Activated T-helper 1 cell treated with anti-CD3 and anti-CD28 coated beads, Interleukin-12 subunit alpha, Interleukin-12 subunit beta, Interleukin-2, Interleukin-4 antibody, amounts not matched to agents 30 ng/mL and 10 ng/mL and 1 ng/mL, durations not matched to agents 14 hours and 24 hours and 36 hours (primary cell): ENCODE data around the gene EIF4G3. TPM values are rescaled to one million over a fixed set of nuclear protein-coding genes. Genes with fewer than 3 reads are reported as not detected.

ENCODE experiments used
- DNase-seq: peaks from one replicate; pipeline ENCODE4 v3.0.0; 2021; ENCODE audit warnings: low spot score
- H3K27ac Mint-ChIP-seq: one replicate; pipeline ENCODE4 v1.8.0; 2021; ENCODE audit warnings: mild to moderate bottlenecking, mixed read lengths
- H3K27me3 Mint-ChIP-seq: one replicate; pipeline ENCODE4 v1.8.0; 2022; ENCODE audit warnings: mild to moderate bottlenecking, moderate library complexity, mixed read lengths; ENCODE audit not compliant: insufficient read depth
- H3K36me3 Mint-ChIP-seq: one replicate; pipeline ENCODE4 v1.8.0; 2021; ENCODE audit warnings: low read depth, mixed read lengths
- H3K4me1 Mint-ChIP-seq: one replicate; pipeline ENCODE4 v1.8.0; 2021; ENCODE audit warnings: low read depth, mixed read lengths
- H3K4me3 Mint-ChIP-seq: one replicate; pipeline ENCODE4 v1.8.0; 2021; ENCODE audit warnings: mild to moderate bottlenecking, moderate library complexity, mixed read lengths
- H3K9me3 Mint-ChIP-seq: one replicate; pipeline ENCODE4 v1.8.0; 2021; ENCODE audit warnings: mixed read lengths
- intact Hi-C: fragments of 100-400 bp; cut with micrococcal nuclease; formaldehyde crosslinking; loops from one replicate; pipeline ENCODE4 v1.15.1; 2024
- total RNA-seq: library from RNA; stranded (reverse); gene quantifications from 2 replicates; pipeline ENCODE4 v1.2.3, GENCODE V29; 2022

Gene EIF4G3
- total RNA-seq, 1 donor from 2014 or later, result 67.5 TPM

DNA sequence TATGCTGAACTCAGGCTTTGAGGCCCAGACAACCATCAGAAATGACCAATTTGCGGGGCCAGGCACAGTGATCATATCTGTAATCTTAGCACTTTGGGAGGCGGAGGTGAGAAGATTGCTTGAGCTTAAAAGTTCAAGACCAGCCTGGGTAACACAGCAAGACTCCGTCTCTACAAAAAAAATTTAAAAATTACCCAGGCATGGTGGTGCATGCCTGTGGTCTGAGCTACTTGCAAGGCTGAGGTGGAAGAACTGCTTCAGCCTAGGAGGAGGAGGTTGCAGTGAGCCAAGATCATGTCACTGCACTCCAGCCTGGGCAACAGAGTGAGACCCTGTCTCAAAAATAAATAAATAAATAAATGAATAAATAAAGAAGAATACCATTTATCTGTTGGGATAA, 156.5 kb downstream of the EIF4G3 start:
- peaks cover 10% of the 10 kb centered on the region for H3K36me3 Mint-ChIP-seq
- no peaks in the 10 kb centered on the region for H3K9me3 Mint-ChIP-seq
- H3K27me3 Mint-ChIP-seq, result no peaks in the 10 kb centered on the region
- DNase-seq, result no peak
- no peak overlapping the region for H3K4me3 Mint-ChIP-seq
- intact Hi-C loops, result no loop called here
- peaks cover 33% of the 10 kb centered on the region for H3K4me1 Mint-ChIP-seq
- no peak overlapping the region for H3K27ac Mint-ChIP-seq

GRCh38 chr1:21018673-21019072, 158.0 kb downstream of the EIF4G3 start:
- Mint-ChIP-seq H3K9me3 (no peaks in the 10 kb centered on the region), H3K36me3 (peaks cover 11% of the 10 kb centered on the region), H3K4me1 (peaks cover 33% of the 10 kb centered on the region), H3K27me3 (no peaks in the 10 kb centered on the region), H3K27ac (no peak overlapping the region), H3K4me3 (no peak overlapping the region)
- intact Hi-C loops, result no loop called here
- no peak for DNase-seq

GRCh38 chr1:21013510-21013909, 163.2 kb downstream of the EIF4G3 start:
- Mint-ChIP-seq H3K27me3 (no peaks in the 10 kb centered on the region), H3K4me1 (peaks cover 10% of the 10 kb centered on the region), H3K9me3 (no peaks in the 10 kb centered on the region), H3K27ac (no peak overlapping the region), H3K36me3 (peaks cover 12% of the 10 kb centered on the region), H3K4me3 (no peak overlapping the region)
- DNase-seq, result no peak
- intact Hi-C loops, result no loop called here

GRCh38 chr1:21012937-21013336, 163.8 kb downstream of the EIF4G3 start:
- peaks cover 11% of the 10 kb centered on the region for H3K36me3 Mint-ChIP-seq
- no peak overlapping the region for H3K4me3 Mint-ChIP-seq
- intact Hi-C loops, result no loop called here
- H3K27ac Mint-ChIP-seq, result no peak overlapping the region
- H3K9me3 Mint-ChIP-seq, result no peaks in the 10 kb centered on the region
- no peak for DNase-seq
- no peaks in the 10 kb centered on the region for H3K27me3 Mint-ChIP-seq
- H3K4me1 Mint-ChIP-seq, result peaks cover 7% of the 10 kb centered on the region

- Mint-ChIP-seq H3K9me3 (no peaks in the 10 kb centered on the region), H3K27me3 (no peaks in the 10 kb centered on the region), H3K4me3 (no peak overlapping the region), H3K27ac (no peak overlapping the region), H3K36me3 (no peaks in the 10 kb centered on the region), H3K4me1 (peaks cover 5% of the 10 kb centered on the region)
- no peak for DNase-seq
- intact Hi-C loops, result no loop called here
Observed at GRCh38 chr1:21007876-21008275, 168.8 kb downstream of the EIF4G3 start.

- Mint-ChIP-seq H3K9me3 (no peaks in the 10 kb centered on the region), H3K27ac (no peak overlapping the region), H3K4me3 (no peak overlapping the region), H3K36me3 (peaks cover 1% of the 10 kb centered on the region), H3K27me3 (no peaks in the 10 kb centered on the region), H3K4me1 (peaks cover 5% of the 10 kb centered on the region)
- intact Hi-C loops, result no loop called here
- no peak for DNase-seq
Observed at GRCh38 chr1:21005466-21006239, 171.0 kb downstream of the EIF4G3 start.

DNA sequence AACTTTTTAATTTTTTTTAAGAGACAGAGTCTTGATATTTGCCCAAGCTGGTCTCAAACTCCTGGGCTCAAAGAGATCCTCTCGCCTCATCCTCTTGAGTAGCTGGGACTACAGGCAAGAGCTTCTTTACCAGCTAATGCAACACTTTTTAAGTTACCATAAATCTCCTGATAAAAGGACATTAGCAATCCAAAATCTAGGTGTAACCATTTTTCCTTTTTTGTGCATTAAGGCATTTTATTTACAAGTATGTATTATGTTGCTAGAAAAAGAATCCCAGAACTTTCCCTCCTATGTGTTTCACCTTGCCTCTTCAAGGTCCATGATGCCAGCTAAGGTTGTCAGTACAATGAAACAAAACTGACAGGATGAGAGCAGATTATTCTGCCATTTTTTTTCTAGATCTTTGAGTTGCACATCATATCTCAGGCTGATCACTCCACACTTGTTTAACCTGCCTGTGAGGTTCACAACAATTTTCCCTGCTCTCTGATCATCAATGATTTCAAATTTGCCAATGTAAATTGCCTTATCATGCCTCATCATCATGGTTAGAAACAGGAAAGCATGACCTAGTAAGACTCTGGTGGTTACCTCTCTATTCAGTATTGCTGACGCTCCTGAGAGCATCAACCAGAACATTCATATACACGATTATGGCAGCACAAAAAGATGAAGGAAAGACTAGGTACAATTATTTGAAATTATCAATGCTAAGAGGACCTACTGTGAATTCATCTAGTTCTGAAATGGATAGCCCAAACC, 173.2 kb downstream of the EIF4G3 start:
- Mint-ChIP-seq H3K27me3 (no peaks in the 10 kb centered on the region), H3K9me3 (no peaks in the 10 kb centered on the region)
- intact Hi-C loops, result no loop called here

DNA sequence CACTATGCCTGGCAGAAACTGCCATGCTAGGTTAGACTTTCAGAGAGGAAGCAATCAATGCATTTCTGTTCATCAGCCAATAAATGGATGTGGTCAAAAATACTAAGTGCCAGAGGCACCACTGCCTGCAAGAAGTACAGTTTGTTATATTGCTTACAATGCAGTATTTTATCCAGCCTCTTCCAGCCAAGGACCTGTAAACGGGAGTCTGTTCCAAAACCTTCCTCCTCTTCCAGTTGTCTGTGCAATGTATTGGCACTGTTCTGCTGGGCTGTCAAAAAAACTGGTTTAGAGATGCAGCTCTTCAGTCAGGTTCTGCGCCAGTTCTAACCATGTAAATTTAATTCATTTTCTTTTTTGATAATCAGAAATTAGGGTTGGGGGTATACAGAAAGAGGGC, 175.7 kb downstream of the EIF4G3 start:
- Mint-ChIP-seq H3K9me3 (no peaks in the 10 kb centered on the region), H3K27ac (no peak overlapping the region), H3K27me3 (no peaks in the 10 kb centered on the region), H3K4me1 (peaks cover 24% of the 10 kb centered on the region), H3K4me3 (no peak overlapping the region), H3K36me3 (peaks cover 9% of the 10 kb centered on the region)
- DNase-seq, result no peak
- intact Hi-C loops, result no loop called here

More for the DNA sequence above, 173.2 kb downstream of the EIF4G3 start:
- no peak for DNase-seq
- H3K36me3 Mint-ChIP-seq, result peaks cover 7% of the 10 kb centered on the region
- no peak overlapping the region for H3K27ac Mint-ChIP-seq
- peaks cover 16% of the 10 kb centered on the region for H3K4me1 Mint-ChIP-seq
- no peak overlapping the region for H3K4me3 Mint-ChIP-seq

DNA sequence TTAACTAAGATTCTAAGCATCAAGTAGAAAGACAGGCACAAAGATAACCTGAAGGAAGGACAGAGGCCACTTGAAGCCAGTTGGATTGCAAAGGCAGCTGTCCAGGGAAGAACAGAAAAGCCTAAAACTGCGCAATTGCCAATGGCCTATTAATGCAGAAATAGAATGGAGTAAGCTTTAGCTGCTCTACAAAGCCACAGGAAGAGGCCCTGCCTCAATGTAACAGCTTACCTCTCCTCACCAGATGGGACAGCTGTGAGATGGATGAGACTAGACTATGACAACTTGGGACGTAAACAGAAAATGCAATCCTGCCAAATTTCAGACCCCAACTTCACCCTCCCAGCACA, 176.5 kb downstream of the EIF4G3 start:
- H3K27ac Mint-ChIP-seq, result peak overlapping the region; percentile 29
- DNase-seq, result no peak
- H3K27me3 Mint-ChIP-seq, result no peaks in the 10 kb centered on the region
- H3K4me1 Mint-ChIP-seq, result peaks cover 24% of the 10 kb centered on the region
- no peak overlapping the region for H3K4me3 Mint-ChIP-seq
- H3K36me3 Mint-ChIP-seq, result peaks cover 9% of the 10 kb centered on the region
- no peaks in the 10 kb centered on the region for H3K9me3 Mint-ChIP-seq
- intact Hi-C loops, result no loop called here

DNA sequence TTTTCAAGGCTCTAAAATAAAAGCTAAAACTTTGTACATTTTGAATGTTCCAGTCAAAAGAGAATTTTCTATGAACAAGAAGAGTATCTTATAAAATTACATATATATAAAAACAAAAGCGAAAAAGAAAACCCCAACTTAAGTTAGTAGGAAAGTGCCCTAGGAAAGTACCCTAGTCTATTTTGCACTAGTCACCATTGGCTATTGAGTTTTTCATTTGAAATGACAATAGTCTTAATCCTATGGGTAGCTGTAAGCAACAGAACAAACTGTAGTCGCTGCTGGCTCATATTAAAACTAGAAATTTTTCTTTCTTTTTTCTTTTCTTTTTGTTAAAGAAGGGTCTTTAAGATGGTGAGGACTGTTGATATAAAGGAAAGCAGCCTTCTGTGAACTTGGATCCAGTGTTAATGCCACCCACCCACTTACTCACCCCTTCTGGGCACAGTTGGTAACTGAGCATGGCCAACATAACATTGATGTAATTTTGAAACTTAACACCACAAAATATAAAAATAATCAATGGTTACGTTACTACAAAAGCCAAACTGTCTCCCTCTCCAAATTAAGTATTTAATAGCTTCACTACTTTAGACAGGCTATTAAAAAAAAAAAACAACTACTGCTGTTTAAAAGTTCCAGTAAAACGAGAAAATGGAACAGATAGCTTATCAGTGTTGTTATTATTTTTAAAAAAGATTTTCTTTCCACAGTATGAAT, 177.0 kb downstream of the EIF4G3 start:
- H3K4me1 Mint-ChIP-seq, result peaks cover 24% of the 10 kb centered on the region
- H3K36me3 Mint-ChIP-seq, result peaks cover 9% of the 10 kb centered on the region
- no peak overlapping the region for H3K4me3 Mint-ChIP-seq
- intact Hi-C loops, result no loop called here
- no peaks in the 10 kb centered on the region for H3K27me3 Mint-ChIP-seq
- no peak for DNase-seq
- no peaks in the 10 kb centered on the region for H3K9me3 Mint-ChIP-seq
- H3K27ac Mint-ChIP-seq, result no peak overlapping the region

GRCh38 chr1:20998826-20999225, 177.9 kb downstream of the EIF4G3 start:
- Mint-ChIP-seq H3K27ac (no peak overlapping the region), H3K27me3 (no peaks in the 10 kb centered on the region), H3K9me3 (no peaks in the 10 kb centered on the region), H3K4me3 (no peak overlapping the region), H3K4me1 (peaks cover 28% of the 10 kb centered on the region), H3K36me3 (peaks cover 9% of the 10 kb centered on the region)
- DNase-seq, result no peak
- intact Hi-C loops, result no loop called here

DNA sequence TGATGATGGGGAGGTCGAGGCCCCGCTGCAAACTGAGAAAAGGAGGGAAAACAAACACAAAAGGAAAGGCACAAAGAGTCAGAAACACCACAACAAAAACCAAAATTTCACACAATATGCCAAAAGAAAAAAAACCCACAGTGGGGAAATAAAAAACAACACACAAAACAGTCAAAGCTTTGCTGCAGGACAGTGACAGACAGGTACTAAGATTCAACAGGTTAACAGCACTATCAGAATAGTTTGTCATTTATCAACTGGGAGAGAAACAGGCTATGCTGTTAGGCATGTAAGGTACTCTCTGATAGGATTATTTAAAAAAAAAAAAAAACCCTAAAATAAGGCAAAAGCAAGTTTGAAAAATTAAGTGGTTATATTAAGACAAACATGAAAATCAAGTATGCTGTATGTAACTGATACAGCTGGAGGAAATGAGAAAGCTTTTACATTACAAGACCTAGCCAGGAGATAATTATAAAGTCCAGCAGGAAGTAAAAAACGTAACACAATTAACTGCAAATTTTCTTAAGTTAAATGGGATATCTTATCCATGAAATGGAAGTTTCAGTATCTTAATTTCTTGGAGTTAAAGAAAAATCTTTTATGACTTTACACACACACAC, 179.0 kb downstream of the EIF4G3 start:
- H3K27ac Mint-ChIP-seq, result no peak overlapping the region
- H3K36me3 Mint-ChIP-seq, result peaks cover 9% of the 10 kb centered on the region
- peaks cover 36% of the 10 kb centered on the region for H3K4me1 Mint-ChIP-seq
- intact Hi-C loops, result no loop called here
- no peak for DNase-seq
- H3K9me3 Mint-ChIP-seq, result no peaks in the 10 kb centered on the region
- H3K4me3 Mint-ChIP-seq, result no peak overlapping the region
- H3K27me3 Mint-ChIP-seq, result no peaks in the 10 kb centered on the region

DNA sequence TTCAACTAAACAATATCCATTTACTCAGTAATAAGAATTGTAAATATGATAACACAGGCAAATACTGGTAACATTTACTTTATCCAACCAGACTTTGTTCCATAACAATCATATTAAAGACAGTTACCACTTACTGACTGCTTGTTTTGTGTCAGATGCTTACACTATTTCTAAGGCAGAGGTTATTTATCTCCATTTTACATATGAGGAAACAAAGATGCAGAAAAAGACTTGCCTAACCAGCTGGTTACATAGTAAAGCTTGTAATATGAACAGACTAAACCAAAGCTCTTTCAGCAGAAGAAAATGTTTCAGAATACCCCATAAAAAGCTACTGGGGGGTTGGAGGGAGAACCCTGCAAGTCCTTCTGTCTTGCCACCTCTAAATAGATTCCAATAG, 180.1 kb downstream of the EIF4G3 start:
- no peaks in the 10 kb centered on the region for H3K9me3 Mint-ChIP-seq
- H3K27me3 Mint-ChIP-seq, result no peaks in the 10 kb centered on the region
- H3K4me3 Mint-ChIP-seq, result no peak overlapping the region
- peaks cover 48% of the 10 kb centered on the region for H3K4me1 Mint-ChIP-seq
- no peak for DNase-seq
- intact Hi-C loops, result no loop called here
- peaks cover 9% of the 10 kb centered on the region for H3K36me3 Mint-ChIP-seq
- H3K27ac Mint-ChIP-seq, result no peak overlapping the region
